Ovary (tissue), 3 donors: ENCODE results near the gene GPSM3.

Experiments
- CTCF ChIP-seq, 3 donors: fragments of 450-650 bp in 2 of 3; fragments of 200-600 bp in 1 of 3; IDR thresholded peaks; one replicate each; pipeline versions ENCODE4 v1.5.1 to v1.8.0; 2016 to 2022; ENCODE audit warnings: antibody characterized with exemption in 3 of 3, mild to moderate bottlenecking in 1 of 3
- POLR2A ChIP-seq: fragments of 450-650 bp; IDR thresholded peaks from one replicate; pipeline ENCODE4 v1.6.1; 2017; ENCODE audit warnings: antibody characterized with exemption, mild to moderate bottlenecking, moderate library complexity
- donor health status: DM: no; HTN: no; CAD: no.

GRCh38 chr6:32183483-32184083 is 8.9 kb downstream of the GPSM3 start:
- no peak for TF ChIP-seq CTCF (IDR thresholded peaks at IDR 0.05)
- TF ChIP-seq POLR2A: no peak
